Skeletal muscle tissue (tissue), 4 donors: ENCODE data around the gene HPCAL1. TPM values are rescaled to one million over a fixed set of nuclear protein-coding genes. Genes with fewer than 3 reads are reported as not detected.
"Not testable (repeated sequence)": the region's sequence is repeated elsewhere in the genome, so short reads cannot be mapped to it uniquely, and the experiment has no call there.

Experiments used
- H3K27ac ChIP-seq: one replicate; pipeline ENCODE4 v1.7.0; 2013; ENCODE audit warnings: mild to moderate bottlenecking, low read depth, low read length, inconsistent platforms
- H3K27me3 ChIP-seq, 3 donors: one replicate each; pipeline ENCODE4 v1.7.0; 2013; ENCODE audit warnings: low read length in 3 of 3; ENCODE audit not compliant: control insufficient read depth in 3 of 3, insufficient read depth in 3 of 3
- H3K36me3 ChIP-seq, 3 donors: one replicate each; pipeline ENCODE4 v1.7.0; 2013; ENCODE audit warnings: low read length in 3 of 3; ENCODE audit not compliant: control insufficient read depth in 3 of 3, insufficient read depth in 3 of 3
- H3K4me1 ChIP-seq, 3 donors: one replicate each; pipeline ENCODE4 v1.7.0; 2013; ENCODE audit warnings: low read length in 3 of 3, mild to moderate bottlenecking in 3 of 3; ENCODE audit not compliant: control insufficient read depth in 3 of 3, insufficient read depth in 3 of 3
- H3K4me3 ChIP-seq, 3 donors: one replicate each; pipeline ENCODE4 v1.7.0; 2013; ENCODE audit warnings: low read length in 3 of 3
- H3K9ac ChIP-seq, 3 donors: one replicate each; pipeline ENCODE4 v1.7.0; 2013; ENCODE audit warnings: low read length in 3 of 3, mild to moderate bottlenecking in 3 of 3, moderate library complexity in 2 of 3, low read depth in 1 of 3
- H3K9me3 ChIP-seq, 3 donors: one replicate each; pipeline ENCODE4 v1.7.0; 2013; ENCODE audit warnings: low read length in 3 of 3; ENCODE audit not compliant: control insufficient read depth in 3 of 3
- total RNA-seq: library from RNA; depleted of rRNA; stranded (reverse); fragments of >200 nt; gene quantifications from one replicate; pipeline ENCODE4 v1.2.3, GENCODE V29; 2014
- donor health status: Osteomylitis.

The HPCAL1 gene
- total RNA-seq, 1 donor from 2014 or later = 15.1 TPM

DNA sequence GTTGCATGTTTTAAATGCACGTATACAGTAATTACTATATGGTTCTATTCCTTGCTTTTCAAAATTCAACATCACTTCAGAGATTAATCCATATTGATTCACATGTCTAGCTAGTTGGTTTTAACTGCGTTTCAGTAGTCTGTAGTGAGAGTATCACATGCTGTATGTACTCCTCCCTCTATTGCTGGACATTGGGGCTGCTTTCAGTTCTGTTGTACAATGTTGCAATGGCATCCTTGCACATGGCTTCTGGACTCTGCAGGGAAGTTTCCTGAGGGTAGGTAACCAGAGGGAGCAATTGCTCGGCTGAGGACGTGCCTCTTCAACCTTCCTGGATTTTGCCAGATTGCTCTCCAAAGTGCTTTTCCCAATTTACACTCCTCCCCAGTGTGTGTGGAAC, 10.7 kb upstream of the HPCAL1 start:
- peaks cover 0 to 6% (median 0%) of the 10 kb centered on the region in 3 donors for H3K9me3 ChIP-seq
- no peaks in the 10 kb centered on the region for H3K27me3 ChIP-seq
- H3K9ac ChIP-seq = no peak overlapping the region
- no peak overlapping the region for H3K4me3 ChIP-seq
- no peaks in the 10 kb centered on the region for H3K36me3 ChIP-seq
- no peaks in the 10 kb centered on the region for H3K4me1 ChIP-seq
- H3K27ac ChIP-seq = no peak overlapping the region

DNA sequence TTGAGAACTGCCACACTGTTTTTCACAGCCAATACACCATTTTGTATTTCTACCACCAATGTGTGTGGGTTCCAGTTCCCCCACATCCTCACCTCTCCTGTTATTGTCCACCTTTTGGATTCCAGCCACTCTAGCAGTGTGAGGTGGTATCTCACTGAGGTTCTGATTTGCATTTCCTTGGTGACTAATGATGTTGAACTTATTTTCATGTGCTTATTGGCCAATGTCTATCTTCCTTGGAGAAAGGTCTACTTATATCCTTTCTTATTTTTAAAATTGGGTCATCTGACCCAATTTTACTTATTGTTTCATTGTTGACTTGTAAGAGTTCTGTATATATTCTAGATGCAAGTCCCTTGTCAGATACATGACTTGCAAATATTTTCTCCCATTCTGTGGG, 9.1 kb upstream of the HPCAL1 start:
- H3K9ac ChIP-seq = no peak overlapping the region
- no peaks in the 10 kb centered on the region for H3K27me3 ChIP-seq

DNA sequence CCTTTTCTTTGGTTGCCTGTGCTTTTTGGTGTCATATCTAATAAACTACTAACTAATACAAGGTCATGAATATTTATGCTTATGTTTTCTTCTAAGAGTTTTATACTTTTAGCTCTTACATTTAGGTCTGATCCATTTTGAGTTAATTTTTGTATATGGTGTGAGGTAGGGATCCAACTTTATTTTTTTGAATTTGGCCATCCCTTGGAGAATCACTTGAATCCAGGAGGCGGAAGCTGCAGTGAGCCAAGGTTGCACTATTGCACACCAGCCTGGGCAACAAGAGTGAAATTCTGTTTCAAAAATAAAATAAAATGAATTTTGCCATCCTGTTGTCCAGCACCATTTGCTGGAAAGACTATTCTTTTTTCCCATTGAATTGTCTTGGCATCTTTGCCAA, 8.6 kb upstream of the HPCAL1 start:
- Histone ChIP-seq H3K4me1 (peaks cover 0 to 10% (median 2%) of the 10 kb centered on the region in 3 donors), H3K9me3 (peaks cover 0 to 6% (median 0%) of the 10 kb centered on the region in 3 donors), H3K27ac (no peak overlapping the region)

More for the DNA sequence above, 9.1 kb upstream of the HPCAL1 start:
- Histone ChIP-seq H3K4me1 (peaks cover 0 to 10% (median 2%) of the 10 kb centered on the region in 3 donors), H3K27ac (no peak overlapping the region), H3K9me3 (peaks cover 0 to 6% (median 0%) of the 10 kb centered on the region in 3 donors), H3K36me3 (no peaks in the 10 kb centered on the region), H3K4me3 (no peak overlapping the region)

DNA sequence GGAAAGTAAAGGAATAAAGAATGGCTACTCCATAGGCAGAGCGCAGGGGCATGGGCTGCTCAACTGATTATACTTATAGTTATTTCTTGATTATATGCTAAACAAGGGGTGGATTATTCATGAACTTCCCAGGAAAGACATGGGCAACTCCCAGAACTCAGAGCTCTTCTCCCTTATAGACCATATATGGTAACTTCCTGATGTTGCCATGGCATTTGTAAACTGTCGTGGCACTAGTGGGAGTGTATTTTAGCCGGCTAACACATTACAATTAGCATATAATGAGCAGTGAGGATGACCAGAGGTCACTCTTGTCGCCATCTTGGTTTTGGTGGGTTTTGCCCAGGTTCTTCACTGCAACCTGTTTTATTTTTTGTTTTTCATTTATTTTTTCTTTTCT, 7.1 kb upstream of the HPCAL1 start:
- H3K4me1 ChIP-seq, H3K36me3 ChIP-seq, H3K9me3 ChIP-seq, H3K27me3 ChIP-seq, H3K27ac ChIP-seq, H3K4me3 ChIP-seq, H3K9ac ChIP-seq: not testable (repeated sequence)

More for the DNA sequence above, 8.6 kb upstream of the HPCAL1 start:
- H3K9ac ChIP-seq = no peak overlapping the region
- no peak overlapping the region for H3K4me3 ChIP-seq
- H3K36me3 ChIP-seq = no peaks in the 10 kb centered on the region
- no peaks in the 10 kb centered on the region for H3K27me3 ChIP-seq

DNA sequence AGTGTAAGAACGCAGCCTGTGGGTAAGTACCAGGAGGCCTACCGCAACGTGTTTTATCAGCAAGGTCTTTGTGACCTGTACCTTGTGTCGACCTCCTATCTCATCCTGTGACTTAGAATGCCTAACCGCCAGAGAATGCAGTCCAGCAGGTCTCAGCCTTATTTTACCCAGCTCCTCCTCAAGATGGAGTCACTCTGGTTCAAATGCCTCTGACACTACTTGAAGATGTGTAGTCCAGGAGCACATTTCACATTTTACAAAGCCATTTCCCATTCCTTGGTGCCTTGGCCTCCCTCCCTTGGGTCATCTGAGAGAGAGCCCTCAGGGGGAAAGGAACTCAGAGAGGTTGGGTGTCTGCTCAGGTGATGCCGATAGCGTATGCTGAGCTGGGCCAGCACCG, 6.6 kb upstream of the HPCAL1 start:
- Histone ChIP-seq H3K4me1 (peaks cover 0 to 10% (median 2%) of the 10 kb centered on the region in 3 donors), H3K36me3 (no peaks in the 10 kb centered on the region), H3K9me3 (peaks cover 0 to 6% (median 0%) of the 10 kb centered on the region in 3 donors), H3K4me3 (no peak overlapping the region), H3K27ac (no peak overlapping the region), H3K27me3 (no peaks in the 10 kb centered on the region), H3K9ac (no peak overlapping the region)

DNA sequence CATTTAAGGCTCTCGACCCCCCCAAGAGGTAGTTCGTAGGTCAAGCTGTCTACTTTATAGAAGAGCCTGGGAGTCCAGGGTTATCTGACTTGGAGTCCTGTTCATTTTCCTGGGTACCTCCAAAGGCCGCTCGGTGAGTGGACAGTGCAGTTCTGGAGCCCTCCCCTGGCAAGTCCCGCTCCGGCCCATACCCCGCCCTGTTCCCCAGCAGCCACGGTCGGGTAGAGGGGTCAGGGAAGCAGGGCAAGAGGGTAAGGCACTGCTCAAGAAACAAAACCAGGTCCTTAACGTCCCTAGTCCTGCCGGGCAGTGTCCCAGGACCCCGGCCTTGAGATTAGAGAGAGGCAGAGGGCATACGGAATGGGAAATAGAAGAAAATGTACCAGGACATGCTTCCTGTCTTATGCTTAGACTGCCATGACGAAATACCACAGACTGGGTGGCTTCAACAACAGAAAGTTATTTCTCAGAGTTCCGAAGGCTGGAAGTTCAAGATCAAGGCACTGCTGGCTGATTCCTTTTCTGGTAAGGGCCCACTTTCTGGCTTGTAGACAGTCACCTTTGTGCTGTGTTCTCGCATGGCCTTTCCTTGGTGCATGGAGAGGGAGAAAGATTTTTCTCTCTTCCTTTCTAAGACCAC, 5.4 kb upstream of the HPCAL1 start:
- no peak overlapping the region for H3K27ac ChIP-seq

DNA sequence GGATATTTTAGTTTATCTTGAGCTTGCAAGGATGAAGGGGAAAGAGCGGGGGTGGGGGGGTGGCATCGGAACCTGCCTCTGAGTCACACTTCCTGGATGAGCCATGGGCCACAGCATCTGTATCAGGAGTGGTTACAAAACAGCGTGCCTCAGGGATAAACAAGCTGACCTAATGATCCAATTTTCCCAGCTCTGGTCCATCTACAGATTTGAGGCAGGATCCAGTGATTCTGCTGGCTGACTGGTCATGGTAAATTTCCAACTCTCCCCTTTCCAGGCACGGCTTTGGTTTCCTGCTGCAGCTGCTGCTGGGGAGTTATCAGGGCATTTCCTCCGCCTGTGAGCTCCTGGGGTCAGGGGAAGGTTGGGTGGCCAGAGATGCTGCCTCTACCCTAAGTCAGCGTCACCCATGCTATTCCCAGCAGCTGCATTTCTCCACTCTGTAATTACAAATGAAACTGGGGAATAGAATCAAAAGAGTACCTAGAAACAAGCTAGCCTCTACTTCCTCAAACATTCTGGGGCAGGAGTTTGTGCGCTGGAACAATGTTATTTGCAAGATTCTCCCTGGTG, 4.7 kb upstream of the HPCAL1 start:
- peak overlapping the region; percentile 18 for H3K27ac ChIP-seq
- no peaks in the 10 kb centered on the region for H3K27me3 ChIP-seq

More for the DNA sequence above, 5.4 kb upstream of the HPCAL1 start:
- Histone ChIP-seq H3K4me1 (peaks cover 0 to 10% (median 4%) of the 10 kb centered on the region in 3 donors), H3K36me3 (no peaks in the 10 kb centered on the region), H3K9ac (no peak overlapping the region), H3K4me3 (no peak overlapping the region), H3K9me3 (peaks cover 0 to 6% (median 0%) of the 10 kb centered on the region in 3 donors), H3K27me3 (no peaks in the 10 kb centered on the region)

DNA sequence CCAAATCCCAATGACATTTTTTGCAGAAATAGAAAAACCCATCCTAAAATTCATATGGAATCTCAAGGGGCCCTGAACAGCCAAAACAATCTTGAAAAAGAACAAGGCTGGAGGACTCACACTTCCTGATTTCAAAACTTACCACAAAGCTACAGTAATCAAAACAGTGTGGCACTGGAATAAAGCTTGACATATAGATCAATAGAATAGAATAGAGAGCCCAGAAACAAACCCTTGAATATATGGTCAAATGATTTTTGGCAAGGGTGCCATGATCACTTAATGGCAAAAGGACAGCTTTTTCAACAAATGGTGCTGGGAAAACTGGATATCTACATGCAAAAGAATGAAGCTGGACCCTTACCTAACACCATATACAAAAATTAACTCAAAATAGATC, 3.9 kb upstream of the HPCAL1 start:
- Histone ChIP-seq H3K4me1 (peaks cover 7 to 18% (median 10%) of the 10 kb centered on the region in 3 donors), H3K27ac (peak overlapping the region; percentile 18)
- H3K9ac ChIP-seq, H3K4me3 ChIP-seq, H3K9me3 ChIP-seq, H3K27me3 ChIP-seq, H3K36me3 ChIP-seq: not testable (repeated sequence)

More for the DNA sequence above, 4.7 kb upstream of the HPCAL1 start:
- Histone ChIP-seq H3K9ac (no peak overlapping the region), H3K36me3 (no peaks in the 10 kb centered on the region), H3K4me3 (no peak overlapping the region), H3K4me1 (peaks cover 0 to 11% (median 4%) of the 10 kb centered on the region in 3 donors), H3K9me3 (peaks cover 0 to 6% (median 0%) of the 10 kb centered on the region in 3 donors)

DNA sequence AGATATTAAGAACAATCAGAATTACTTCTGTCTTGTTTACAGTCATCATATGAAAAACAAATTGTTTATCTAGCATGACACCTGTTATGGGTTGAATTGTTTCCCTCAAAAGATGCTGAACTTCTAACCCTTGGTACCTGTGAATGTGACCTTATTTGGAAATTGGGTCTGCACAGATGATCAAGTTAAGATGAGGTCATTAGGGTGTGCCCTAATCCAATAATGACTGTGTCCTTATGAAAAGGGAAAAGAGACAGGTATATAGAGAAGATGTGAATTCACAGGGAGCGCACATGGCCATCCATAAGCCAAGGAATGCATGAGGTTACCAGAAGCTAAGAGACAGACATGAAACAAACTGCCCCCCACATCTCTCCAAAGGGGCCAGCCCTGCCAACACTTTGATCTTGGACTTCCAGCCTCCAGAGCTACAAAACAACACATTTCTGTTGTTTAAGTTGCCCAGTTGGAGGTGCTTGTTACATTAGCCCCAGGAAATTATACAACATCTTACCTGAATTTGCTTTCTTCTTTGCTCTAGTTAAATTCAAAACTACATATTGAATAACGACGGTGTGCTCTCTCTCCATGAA, 2.3 kb upstream of the HPCAL1 start:
- H3K36me3 ChIP-seq = no peaks in the 10 kb centered on the region
- no peak overlapping the region for H3K4me3 ChIP-seq
- no peak overlapping the region for H3K27ac ChIP-seq
- H3K9ac ChIP-seq = no peak overlapping the region
- no peaks in the 10 kb centered on the region for H3K9me3 ChIP-seq
- H3K4me1 ChIP-seq = peaks cover 15 to 28% (median 17%) of the 10 kb centered on the region in 3 donors
- H3K27me3 ChIP-seq = no peaks in the 10 kb centered on the region
